HEK293 (cell line): ENCODE data around the gene C16orf74.

Experiments used
- CTCF ChIA-PET: fragments of 350-600 bp; formaldehyde crosslinking; extraction: SDS; loops from one replicate; lab custom pipeline; 2021; ENCODE audit warnings: antibody characterized with exemption; lab: Yijun Ruan, JAX
- POLR2A ChIA-PET: fragments of 300-600 bp; formaldehyde crosslinking; extraction: SDS; loops from one replicate; lab custom pipeline; 2020; ENCODE audit warnings: antibody characterized with exemption, inconsistent platforms; lab: Yijun Ruan, JAX
- H3K27ac ChIP-seq: fragments of 200-500 bp; sonication (Bioruptor generic); 2 replicates; pipeline ENCODE4 v1.5.1; 2014; ENCODE audit warnings: low read depth, low read length, control low read depth, inconsistent platforms; ENCODE audit errors: extremely low read depth
- H3K36me3 ChIP-seq, 2 experiments: fragments of 200-500 bp in 1 of 2; sonication (Bioruptor generic) in 1 of 2; 1 replicate in 1 of 2; 2 replicates in 1 of 2; pipeline ENCODE4 v1.5.1; 2014 to 2017; ENCODE audit warnings: inconsistent platforms in 2 of 2, low read length in 2 of 2; ENCODE audit not compliant: control insufficient read depth in 2 of 2, insufficient read depth in 1 of 2
- H3K4me1 ChIP-seq: fragments of 200-500 bp; sonication (Bioruptor generic); 2 replicates; pipeline ENCODE4 v1.5.1; 2014; ENCODE audit warnings: mild to moderate bottlenecking, low read length, inconsistent platforms; ENCODE audit not compliant: control insufficient read depth, insufficient read depth
- H3K4me3 ChIP-seq: 2 replicates; pipeline ENCODE4 v1.5.1; 2011; ENCODE audit warnings: low read depth, mild to moderate bottlenecking, control low read depth, low read length, moderate library complexity
- H3K9me3 ChIP-seq: fragments of 200-500 bp; sonication (Bioruptor generic); 2 replicates; pipeline ENCODE4 v1.5.1; 2014; ENCODE audit warnings: low read depth, low read length, inconsistent platforms; ENCODE audit not compliant: control insufficient read depth, insufficient read depth
- CTCF ChIP-seq: fragments of 450-650 bp; formaldehyde crosslinking; IDR thresholded peaks from 2 replicates; pipeline ENCODE4 v1.5.1; 2016; ENCODE audit warnings: missing biosample characterization, missing genetic modification characterization
- GFI1B ChIP-seq: fragments of 450-650 bp; formaldehyde crosslinking; IDR thresholded peaks from 2 replicates; pipeline ENCODE4 v1.5.1; 2016; ENCODE audit warnings: missing biosample characterization, missing genetic modification characterization
- GLIS2 ChIP-seq: fragments of 450-650 bp; formaldehyde crosslinking; IDR thresholded peaks from 2 replicates; pipeline ENCODE4 v1.5.1; 2016; ENCODE audit warnings: missing biosample characterization, missing genetic modification characterization
- KLF1 ChIP-seq: fragments of 450-650 bp; formaldehyde crosslinking; IDR thresholded peaks from 2 replicates; pipeline ENCODE4 v1.5.1; 2016; ENCODE audit warnings: missing biosample characterization, missing genetic modification characterization
- KLF9 ChIP-seq: fragments of 450-650 bp; formaldehyde crosslinking; IDR thresholded peaks from 2 replicates; pipeline ENCODE4 v1.5.1; 2016; ENCODE audit warnings: missing biosample characterization, missing genetic modification characterization, low read depth
- PRDM10 ChIP-seq: fragments of 450-650 bp; formaldehyde crosslinking; IDR thresholded peaks from 2 replicates; pipeline ENCODE4 v1.5.1; 2016; ENCODE audit warnings: missing biosample characterization, missing genetic modification characterization
- SP7 ChIP-seq: fragments of 450-650 bp; formaldehyde crosslinking; IDR thresholded peaks from 2 replicates; pipeline ENCODE4 v1.5.1; 2016; ENCODE audit warnings: missing biosample characterization, missing genetic modification characterization
- ZBTB11 ChIP-seq: fragments of 450-650 bp; formaldehyde crosslinking; conservative IDR thresholded peaks from 2 replicates; pipeline ENCODE4 v1.5.1; 2016; ENCODE audit warnings: low read depth, missing biosample characterization, missing genetic modification characterization
- ZBTB6 ChIP-seq: fragments of 450-650 bp; formaldehyde crosslinking; IDR thresholded peaks from 2 replicates; pipeline ENCODE4 v1.5.1; 2017; ENCODE audit warnings: missing biosample characterization, missing genetic modification characterization
- ZFP41 ChIP-seq: fragments of 450-650 bp; formaldehyde crosslinking; IDR thresholded peaks from 2 replicates; pipeline ENCODE4 v1.5.1; 2016; ENCODE audit warnings: missing biosample characterization, missing genetic modification characterization, borderline replicate concordance
- ZIC2 ChIP-seq: fragments of 450-650 bp; formaldehyde crosslinking; IDR thresholded peaks from 2 replicates; pipeline ENCODE4 v1.5.1; 2016; ENCODE audit warnings: missing biosample characterization, missing genetic modification characterization
- ZNF175 ChIP-seq: fragments of 450-650 bp; formaldehyde crosslinking; IDR thresholded peaks from 2 replicates; pipeline ENCODE4 v1.5.1; 2016; ENCODE audit warnings: missing biosample characterization, missing genetic modification characterization
- ZNF214 ChIP-seq: fragments of 450-650 bp; formaldehyde crosslinking; IDR thresholded peaks from 2 replicates; pipeline ENCODE4 v1.5.1; 2017; ENCODE audit warnings: missing biosample characterization, mild to moderate bottlenecking, missing genetic modification characterization, borderline replicate concordance
- ZNF23 ChIP-seq: fragments of 450-650 bp; formaldehyde crosslinking; IDR thresholded peaks from 2 replicates; pipeline ENCODE4 v1.5.1; 2016; ENCODE audit warnings: missing biosample characterization, missing genetic modification characterization, borderline replicate concordance
- ZNF302 ChIP-seq: fragments of 450-650 bp; formaldehyde crosslinking; IDR thresholded peaks from 2 replicates; pipeline ENCODE4 v1.5.1; 2016; ENCODE audit warnings: missing biosample characterization, missing genetic modification characterization, low read depth
- ZNF335 ChIP-seq: fragments of 450-650 bp; formaldehyde crosslinking; conservative IDR thresholded peaks from 2 replicates; pipeline ENCODE4 v1.5.1; 2016; ENCODE audit warnings: missing biosample characterization, missing genetic modification characterization
- ZNF426 ChIP-seq: fragments of 450-650 bp; formaldehyde crosslinking; IDR thresholded peaks from 2 replicates; pipeline ENCODE4 v1.5.1; 2017; ENCODE audit warnings: missing biosample characterization, missing genetic modification characterization, mild to moderate bottlenecking, inconsistent platforms, moderate library complexity
- ZNF48 ChIP-seq: fragments of 450-650 bp; formaldehyde crosslinking; IDR thresholded peaks from 2 replicates; pipeline ENCODE4 v1.5.1; 2016; ENCODE audit warnings: missing biosample characterization, missing genetic modification characterization
- ZNF561 ChIP-seq: fragments of 450-650 bp; IDR thresholded peaks from 2 replicates; pipeline ENCODE4 v1.5.1; 2018; ENCODE audit warnings: missing biosample characterization, missing genetic modification characterization, borderline replicate concordance
- ZNF596 ChIP-seq: fragments of 450-650 bp; IDR thresholded peaks from 2 replicates; pipeline ENCODE4 v1.5.0; 2018; ENCODE audit warnings: missing biosample characterization, mild to moderate bottlenecking, missing genetic modification characterization, moderate library complexity
- ZNF610 ChIP-seq: fragments of 450-650 bp; formaldehyde crosslinking; IDR thresholded peaks from 2 replicates; pipeline ENCODE4 v1.5.1; 2016; ENCODE audit warnings: missing biosample characterization, missing genetic modification characterization, borderline replicate concordance
- ZNF629 ChIP-seq: fragments of 450-650 bp; formaldehyde crosslinking; IDR thresholded peaks from 2 replicates; pipeline ENCODE4 v1.5.1; 2017; ENCODE audit warnings: missing biosample characterization, missing genetic modification characterization
- ZNF660 ChIP-seq: fragments of 450-650 bp; IDR thresholded peaks from 2 replicates; pipeline ENCODE4 v1.5.1; 2018; ENCODE audit warnings: missing biosample characterization, mild to moderate bottlenecking, missing genetic modification characterization
- ZNF670 ChIP-seq: fragments of 450-650 bp; formaldehyde crosslinking; IDR thresholded peaks from 2 replicates; pipeline ENCODE4 v1.5.1; 2016; ENCODE audit warnings: missing biosample characterization, missing genetic modification characterization, low read depth
- ZNF677 ChIP-seq: fragments of 450-650 bp; IDR thresholded peaks from 2 replicates; pipeline ENCODE4 v1.5.0; 2018; ENCODE audit warnings: missing biosample characterization, mild to moderate bottlenecking, missing genetic modification characterization, moderate library complexity
- ZSCAN18 ChIP-seq: fragments of 450-650 bp; formaldehyde crosslinking; IDR thresholded peaks from 2 replicates; pipeline ENCODE4 v1.5.1; 2016; ENCODE audit warnings: missing biosample characterization, missing genetic modification characterization

The C16orf74 gene

GRCh38 chr16:85798901-85799496 is 48.1 kb upstream of the C16orf74 start:
- H3K4me3 ChIP-seq = peak overlapping the region; percentile 91
- no peaks in the 10 kb centered on the region for H3K9me3 ChIP-seq
- peak overlapping the region; percentile 89 for H3K27ac ChIP-seq
- CTCF ChIA-PET = interaction anchor here (0.6 to 1.4 kb wide), 2 partner anchors 189 to 1518 kb away, joined by 3 to 4 read pairs; partner anchors contain the start of gene C16orf95
- 0 out of 2 replicates have a peak, but pooled peaks have one; percentile 26 for TF ChIP-seq ZNF596 (tag by site-specific recombination)
- TF ChIP-seq ZNF175 (tag by site-specific recombination) = no peak
- TF ChIP-seq KLF1 = 0 out of 2 replicates have a peak, but pooled peaks have one; percentile 14
- TF ChIP-seq CTCF (tag by site-specific recombination) = peak; percentile 44; the same call in 1 of the 2 replicates
- TF ChIP-seq ZNF23 (tag by site-specific recombination) = no peak
- TF ChIP-seq GFI1B (tag by site-specific recombination) = no peak
- TF ChIP-seq ZFP41 (tag by site-specific recombination) = no peak
- peak; percentile 68 for TF ChIP-seq KLF9 (tag by site-specific recombination)
- TF ChIP-seq ZIC2 (tag by site-specific recombination) = 0 out of 2 replicates have a peak, but pooled peaks have one; percentile 24
- no peak for TF ChIP-seq ZNF302 (tag by site-specific recombination)
- no peak for TF ChIP-seq ZBTB6 (tag by site-specific recombination)
- no peak for TF ChIP-seq ZBTB11 (tag by site-specific recombination)
- TF ChIP-seq ZNF335 (tag by site-specific recombination) = peak; percentile 94
- no peak for TF ChIP-seq ZNF214
- TF ChIP-seq ZNF610 (tag by site-specific recombination) = no peak
- TF ChIP-seq ZNF629 = no peak
- TF ChIP-seq SP7 = no peak
- peak; percentile 59; the same call in 1 of the 2 replicates for TF ChIP-seq PRDM10 (tag by site-specific recombination)
- TF ChIP-seq ZSCAN18 (tag by site-specific recombination) = no peak
- no peak for TF ChIP-seq ZNF48 (tag by site-specific recombination)
- TF ChIP-seq GLIS2 (tag by site-specific recombination) = peak; percentile 38; the same call in 1 of the 2 replicates
- no peak for TF ChIP-seq ZNF660 (tag by site-specific recombination)
- no peak for TF ChIP-seq ZNF561 (tag by site-specific recombination)
- no peak for TF ChIP-seq ZNF670
- TF ChIP-seq ZNF426 (tag by site-specific recombination) = no peak
- no peak for TF ChIP-seq ZNF677 (tag by site-specific recombination)
- peaks cover 3% of the 10 kb centered on the region for H3K4me1 ChIP-seq
- POLR2A ChIA-PET = interaction anchor here (1.0 kb wide), 1 partner anchor 31 kb away, joined by 3 read pairs; no protein-coding TSS in a partner anchor
- H3K36me3 ChIP-seq = peaks cover 14 to 68% of the 10 kb centered on the region in 2 experiments; a peak in 2 of 3 replicates
